KMS-11 (cell line): ENCODE measurements around the gene VWA3A.
"Not testable (repeated sequence)": the region's sequence is repeated elsewhere in the genome, so short reads cannot be mapped to it uniquely, and the experiment has no call there.

ENCODE experiments used
- H2AFZ ChIP-seq: fragments of 200-600 bp; sonication (generic); 2 replicates; pipeline ENCODE4 v1.6.1; 2016; ENCODE audit warnings: antibody characterized with exemption, mixed run types, low read depth
- H3K27ac ChIP-seq: fragments of 200-600 bp; sonication (generic); 2 replicates; pipeline ENCODE4 v1.6.1; 2016; ENCODE audit warnings: mild to moderate bottlenecking, mixed run types
- H3K27me3 ChIP-seq: fragments of 200-600 bp; sonication (generic); 2 replicates; pipeline ENCODE4 v1.6.1; 2017; ENCODE audit warnings: mild to moderate bottlenecking, low read depth, mixed run types, moderate library complexity; ENCODE audit not compliant: insufficient read depth
- H3K36me3 ChIP-seq: fragments of 200-600 bp; sonication (generic); 2 replicates; pipeline ENCODE4 v1.6.1; 2017; ENCODE audit warnings: mild to moderate bottlenecking, mixed run types; ENCODE audit not compliant: insufficient read depth
- H3K4me1 ChIP-seq: fragments of 200-600 bp; sonication (generic); 2 replicates; pipeline ENCODE4 v1.6.1; 2016; ENCODE audit warnings: mild to moderate bottlenecking, low read depth, mixed run types; ENCODE audit not compliant: poor library complexity, severe bottlenecking
- H3K4me2 ChIP-seq: fragments of 200-600 bp; sonication (generic); 2 replicates; pipeline ENCODE4 v1.7.0; 2016; ENCODE audit warnings: mild to moderate bottlenecking, mixed run types
- H3K4me3 ChIP-seq: fragments of 200-600 bp; sonication (generic); IDR thresholded peaks from 2 replicates; pipeline ENCODE4 v1.6.1; 2017; ENCODE audit warnings: low read depth, low read length, mixed read lengths; ENCODE audit not compliant: insufficient read depth
- H3K79me2 ChIP-seq: fragments of 200-600 bp; sonication (generic); 2 replicates; pipeline ENCODE4 v1.6.1; 2016; ENCODE audit warnings: low read depth, mixed run types; ENCODE audit not compliant: insufficient read depth
- H3K9ac ChIP-seq: fragments of 200-600 bp; sonication (generic); 2 replicates; pipeline ENCODE4 v1.6.1; 2016; ENCODE audit warnings: mild to moderate bottlenecking, mixed run types
- H4K20me1 ChIP-seq: fragments of 200-600 bp; sonication (generic); 2 replicates; pipeline ENCODE4 v1.6.1; 2016; ENCODE audit warnings: mild to moderate bottlenecking, mixed run types; ENCODE audit not compliant: insufficient read depth
- CTCF ChIP-seq: fragments of 200-600 bp; sonication (generic); conservative IDR thresholded peaks from 2 replicates; pipeline ENCODE4 v1.6.1; 2017; ENCODE audit warnings: low read depth, mild to moderate bottlenecking, antibody characterized with exemption, low read length, moderate library complexity, mixed read lengths

The VWA3A gene

GRCh38 chr16:22164482-22164881 is 72.1 kb downstream of the VWA3A start:
- no peak overlapping the region for H3K9ac ChIP-seq
- peaks cover 6% of the 10 kb centered on the region; the same call in 1 of the 2 replicates for H3K27me3 ChIP-seq
- H4K20me1 ChIP-seq = no peaks in the 10 kb centered on the region
- no peak for TF ChIP-seq CTCF
- no peaks in the 10 kb centered on the region for H3K79me2 ChIP-seq
- no peak overlapping the region for H2AFZ ChIP-seq
- H3K4me3 ChIP-seq = no peak overlapping the region
- no peak overlapping the region for H3K27ac ChIP-seq
- H3K4me1 ChIP-seq = peaks cover 4% of the 10 kb centered on the region
- no peaks in the 10 kb centered on the region for H3K36me3 ChIP-seq
- no peak overlapping the region for H3K4me2 ChIP-seq

- H3K4me2 ChIP-seq = no peak overlapping the region
These were observed 73.4 kb downstream of the VWA3A start for GRCh38 chr16:22165508-22166285.

GRCh38 chr16:22171953-22172352 is 79.6 kb downstream of the VWA3A start:
- H3K4me2 ChIP-seq = no peak overlapping the region
- H3K4me3 ChIP-seq = no peak overlapping the region
- H3K79me2 ChIP-seq = no peaks in the 10 kb centered on the region
- no peak overlapping the region for H3K9ac ChIP-seq
- TF ChIP-seq CTCF = no peak
- H3K27ac ChIP-seq = no peak overlapping the region
- no peak overlapping the region for H2AFZ ChIP-seq
- no peaks in the 10 kb centered on the region for H3K27me3 ChIP-seq
- no peaks in the 10 kb centered on the region for H3K4me1 ChIP-seq
- no peaks in the 10 kb centered on the region for H3K36me3 ChIP-seq
- H4K20me1 ChIP-seq = no peaks in the 10 kb centered on the region

More at GRCh38 chr16:22165508-22166285, 73.4 kb downstream of the VWA3A start:
- H3K9ac ChIP-seq = no peak overlapping the region
- H3K36me3 ChIP-seq = no peaks in the 10 kb centered on the region
- H4K20me1 ChIP-seq = no peaks in the 10 kb centered on the region
- H3K27ac ChIP-seq = no peak overlapping the region
- TF ChIP-seq CTCF = no peak
- H3K4me3 ChIP-seq = no peak overlapping the region
- H2AFZ ChIP-seq = no peak overlapping the region
- H3K27me3 ChIP-seq = peaks cover 6% of the 10 kb centered on the region; the same call in 1 of the 2 replicates
- no peaks in the 10 kb centered on the region for H3K79me2 ChIP-seq
- H3K4me1 ChIP-seq = peaks cover 4% of the 10 kb centered on the region

- not testable (repeated sequence) for H2AFZ ChIP-seq, H3K9ac ChIP-seq, H3K79me2 ChIP-seq, H3K4me2 ChIP-seq, H3K4me3 ChIP-seq, H3K4me1 ChIP-seq, H3K27me3 ChIP-seq, H3K27ac ChIP-seq, H4K20me1 ChIP-seq, H3K36me3 ChIP-seq
These were observed 80.3 kb downstream of the VWA3A start for GRCh38 chr16:22172642-22173041.

GRCh38 chr16:22174642-22175041 is 82.3 kb downstream of the VWA3A start:
- H3K9ac ChIP-seq = no peak overlapping the region
- H3K4me2 ChIP-seq = no peak overlapping the region
- no peaks in the 10 kb centered on the region for H4K20me1 ChIP-seq

More at GRCh38 chr16:22174642-22175041, 82.3 kb downstream of the VWA3A start:
- no peaks in the 10 kb centered on the region for H3K4me1 ChIP-seq
- H3K36me3 ChIP-seq = no peaks in the 10 kb centered on the region
- H3K4me3 ChIP-seq = no peak overlapping the region
- no peak for TF ChIP-seq CTCF
- H2AFZ ChIP-seq = no peak overlapping the region
- no peaks in the 10 kb centered on the region for H3K27me3 ChIP-seq
- H3K79me2 ChIP-seq = no peaks in the 10 kb centered on the region
- H3K27ac ChIP-seq = no peak overlapping the region
